Measurements from ENCODE around the gene EBPL.

DNA sequence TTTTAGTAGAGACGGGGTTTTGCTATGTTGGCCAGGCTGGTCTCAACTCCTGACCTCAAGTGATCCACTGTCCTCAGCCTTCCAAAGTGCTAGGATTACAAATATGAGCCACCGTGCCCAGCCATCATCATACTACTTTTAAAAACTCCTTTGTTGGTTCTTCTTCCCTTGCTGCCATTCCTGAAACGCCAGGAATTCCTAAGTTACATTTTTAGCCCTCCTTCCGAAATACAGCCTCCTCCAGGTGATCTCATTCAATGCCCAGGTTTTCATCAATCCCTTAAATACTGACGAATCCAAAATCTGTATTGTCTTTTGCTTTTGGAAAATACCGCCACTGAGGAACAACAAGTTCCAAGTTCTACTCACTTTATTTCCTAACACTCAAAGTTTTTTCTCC, 25.3 kb upstream of the EBPL start:
- TF ChIP-seq, protein P1, sequence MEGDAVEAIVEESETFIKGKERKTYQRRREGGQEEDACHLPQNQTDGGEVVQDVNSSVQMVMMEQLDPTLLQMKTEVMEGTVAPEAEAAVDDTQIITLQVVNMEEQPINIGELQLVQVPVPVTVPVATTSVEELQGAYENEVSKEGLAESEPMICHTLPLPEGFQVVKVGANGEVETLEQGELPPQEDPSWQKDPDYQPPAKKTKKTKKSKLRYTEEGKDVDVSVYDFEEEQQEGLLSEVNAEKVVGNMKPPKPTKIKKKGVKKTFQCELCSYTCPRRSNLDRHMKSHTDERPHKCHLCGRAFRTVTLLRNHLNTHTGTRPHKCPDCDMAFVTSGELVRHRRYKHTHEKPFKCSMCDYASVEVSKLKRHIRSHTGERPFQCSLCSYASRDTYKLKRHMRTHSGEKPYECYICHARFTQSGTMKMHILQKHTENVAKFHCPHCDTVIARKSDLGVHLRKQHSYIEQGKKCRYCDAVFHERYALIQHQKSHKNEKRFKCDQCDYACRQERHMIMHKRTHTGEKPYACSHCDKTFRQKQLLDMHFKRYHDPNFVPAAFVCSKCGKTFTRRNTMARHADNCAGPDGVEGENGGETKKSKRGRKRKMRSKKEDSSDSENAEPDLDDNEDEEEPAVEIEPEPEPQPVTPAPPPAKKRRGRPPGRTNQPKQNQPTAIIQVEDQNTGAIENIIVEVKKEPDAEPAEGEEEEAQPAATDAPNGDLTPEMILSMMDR (tag by site-specific recombination; IDR thresholded peaks at IDR 0.05), result no peak
- TF ChIP-seq, protein P2, sequence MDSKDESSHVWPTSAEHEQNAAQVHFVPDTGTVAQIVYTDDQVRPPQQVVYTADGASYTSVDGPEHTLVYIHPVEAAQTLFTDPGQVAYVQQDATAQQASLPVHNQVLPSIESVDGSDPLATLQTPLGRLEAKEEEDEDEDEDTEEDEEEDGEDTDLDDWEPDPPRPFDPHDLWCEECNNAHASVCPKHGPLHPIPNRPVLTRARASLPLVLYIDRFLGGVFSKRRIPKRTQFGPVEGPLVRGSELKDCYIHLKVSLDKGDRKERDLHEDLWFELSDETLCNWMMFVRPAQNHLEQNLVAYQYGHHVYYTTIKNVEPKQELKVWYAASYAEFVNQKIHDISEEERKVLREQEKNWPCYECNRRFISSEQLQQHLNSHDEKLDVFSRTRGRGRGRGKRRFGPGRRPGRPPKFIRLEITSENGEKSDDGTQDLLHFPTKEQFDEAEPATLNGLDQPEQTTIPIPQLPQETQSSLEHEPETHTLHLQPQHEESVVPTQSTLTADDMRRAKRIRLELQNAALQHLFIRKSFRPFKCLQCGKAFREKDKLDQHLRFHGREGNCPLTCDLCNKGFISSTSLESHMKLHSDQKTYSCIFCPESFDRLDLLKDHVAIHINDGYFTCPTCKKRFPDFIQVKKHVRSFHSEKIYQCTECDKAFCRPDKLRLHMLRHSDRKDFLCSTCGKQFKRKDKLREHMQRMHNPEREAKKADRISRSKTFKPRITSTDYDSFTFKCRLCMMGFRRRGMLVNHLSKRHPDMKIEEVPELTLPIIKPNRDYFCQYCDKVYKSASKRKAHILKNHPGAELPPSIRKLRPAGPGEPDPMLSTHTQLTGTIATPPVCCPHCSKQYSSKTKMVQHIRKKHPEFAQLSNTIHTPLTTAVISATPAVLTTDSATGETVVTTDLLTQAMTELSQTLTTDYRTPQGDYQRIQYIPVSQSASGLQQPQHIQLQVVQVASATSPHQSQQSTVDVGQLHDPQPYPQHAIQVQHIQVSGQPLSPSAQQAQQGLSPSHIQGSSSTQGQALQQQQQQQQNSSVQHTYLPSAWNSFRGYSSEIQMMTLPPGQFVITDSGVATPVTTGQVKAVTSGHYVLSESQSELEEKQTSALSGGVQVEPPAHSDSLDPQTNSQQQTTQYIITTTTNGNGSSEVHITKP (tag by site-specific recombination; IDR thresholded peaks at IDR 0.05), result no peak
- no peak for TF ChIP-seq YY1 (tag by site-specific recombination; IDR thresholded peaks at IDR 0.05)
